HEK293T (cell line): ENCODE measurements around the gene CHD6.

Source experiments
- BHLHE40 ChIP-seq: fragments of 450-650 bp; IDR thresholded peaks from 2 replicates; pipeline ENCODE4 v1.6.1; 2016; ENCODE audit warnings: mild to moderate bottlenecking, moderate library complexity, borderline replicate concordance
- ELF4 ChIP-seq: fragments of 450-650 bp; IDR thresholded peaks from 2 replicates; pipeline ENCODE4 v1.6.1; 2017; ENCODE audit warnings: antibody characterized with exemption
- FOXA1 ChIP-seq: fragments of 450-650 bp; IDR thresholded peaks from 2 replicates; pipeline ENCODE4 v1.6.1; 2016; ENCODE audit warnings: mild to moderate bottlenecking
- FOXM1 ChIP-seq: fragments of 450-650 bp; IDR thresholded peaks from 2 replicates; pipeline ENCODE4 v1.6.1; 2017; ENCODE audit warnings: mild to moderate bottlenecking, borderline replicate concordance
- TARDBP ChIP-seq: fragments of 450-650 bp; IDR thresholded peaks from 2 replicates; pipeline ENCODE4 v1.6.1; 2016
- ZNF384 ChIP-seq: fragments of 450-650 bp; IDR thresholded peaks from 2 replicates; pipeline ENCODE4 v1.6.1; 2016

GRCh38 chr20:41379551-41379950, 238.6 kb downstream of the CHD6 start:
- TF ChIP-seq TARDBP, result no peak
- TF ChIP-seq BHLHE40, result no peak
- no peak for TF ChIP-seq FOXM1
- no peak for TF ChIP-seq ELF4
- TF ChIP-seq ZNF384, result no peak
- no peak for TF ChIP-seq FOXA1
